Measurements from ENCODE around the gene TBC1D9B.
A peak's percentile ranks its signal among the peaks of the same experiment; 100 is the strongest.

TBC1D9B gene

DNA sequence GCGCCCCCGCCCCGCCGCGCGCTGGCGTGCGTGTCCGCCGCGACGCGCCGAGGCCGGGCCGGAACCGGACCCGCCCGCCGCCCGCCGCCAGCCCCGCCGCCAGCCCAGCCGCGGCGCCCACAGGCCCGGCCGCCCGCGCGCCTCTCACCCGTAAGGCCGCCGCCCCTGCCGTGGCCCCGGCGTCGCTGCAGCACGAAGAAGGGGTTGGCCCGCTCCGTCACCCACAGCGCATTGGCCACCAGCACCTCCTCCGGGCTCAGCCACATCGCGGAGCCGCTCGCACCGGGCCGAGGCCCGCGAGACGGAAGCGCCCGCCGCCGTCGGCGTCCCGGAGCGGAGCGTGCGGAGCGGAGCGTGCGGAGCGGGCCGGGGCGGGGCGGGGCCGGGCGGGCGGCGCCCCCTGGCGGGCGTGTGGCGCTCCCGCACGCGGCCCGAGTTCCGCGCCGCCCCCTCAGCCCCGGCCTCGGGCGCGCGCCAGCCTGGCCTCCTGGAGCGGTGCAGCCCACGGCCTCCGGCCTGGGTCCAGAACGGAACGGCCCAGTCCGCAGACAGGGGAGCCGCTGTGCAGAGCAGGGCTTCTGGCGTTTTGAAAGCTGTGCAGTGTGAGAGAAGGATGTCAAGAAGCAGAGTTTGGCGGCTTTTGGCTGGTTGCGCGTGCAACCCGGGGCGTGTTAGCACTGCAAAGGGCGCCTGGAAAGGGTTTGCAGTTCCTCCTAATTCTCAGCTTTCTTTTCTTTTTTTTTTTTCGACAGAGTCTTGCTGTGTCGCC lies at the start of gene TBC1D9B:
TSS of gene TBC1D9B (minus strand) at position 342 of the 769 bp plus-strand sequence. CDS start at position 266, 76 bp downstream.
- peak; percentile 67 for DNase-seq (ENCODE audit: low read depth)

DNA sequence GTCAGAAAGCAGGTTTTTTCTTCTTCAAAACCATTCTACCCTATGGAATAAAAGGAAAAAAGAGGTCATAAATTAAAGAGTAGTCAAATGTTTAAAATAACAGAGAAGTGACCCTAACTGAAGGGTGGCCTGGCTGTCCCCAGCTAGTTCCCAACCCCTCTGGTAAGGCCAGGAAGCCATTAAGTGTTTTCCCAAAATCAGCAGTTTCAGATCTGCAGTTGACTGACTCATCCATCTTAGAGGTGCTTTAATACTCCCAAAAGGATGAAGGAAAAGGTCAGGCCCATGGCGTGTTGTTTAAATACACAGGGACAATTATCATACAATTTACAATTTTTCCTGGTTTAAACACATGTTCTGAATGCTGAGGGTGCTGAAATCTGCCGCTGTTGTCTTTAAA lies 47.9 kb upstream of the TBC1D9B start:
- no peak for DNase-seq (ENCODE audit: low read depth)

DNA sequence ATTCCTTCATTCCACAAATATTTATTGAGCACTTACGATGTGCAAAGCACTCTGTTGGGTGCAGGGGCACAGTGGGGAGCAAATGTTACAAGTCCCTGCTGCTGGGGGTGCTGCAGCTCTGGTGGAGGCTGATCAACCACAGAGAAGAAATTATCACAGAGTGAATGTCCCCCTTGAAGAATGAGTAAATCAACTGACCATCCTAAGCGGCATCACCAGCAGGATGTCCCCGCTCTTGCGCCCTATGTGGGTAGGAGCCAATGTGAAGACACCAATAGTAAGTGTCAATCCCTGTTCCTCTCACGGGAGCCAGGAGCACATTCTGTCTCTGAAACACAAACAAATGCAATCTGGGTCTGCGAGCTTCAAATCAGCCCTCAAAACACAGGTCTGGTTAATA lies 47.4 kb upstream of the TBC1D9B start:
- DNase-seq (ENCODE audit: low read depth), result no peak

DNA sequence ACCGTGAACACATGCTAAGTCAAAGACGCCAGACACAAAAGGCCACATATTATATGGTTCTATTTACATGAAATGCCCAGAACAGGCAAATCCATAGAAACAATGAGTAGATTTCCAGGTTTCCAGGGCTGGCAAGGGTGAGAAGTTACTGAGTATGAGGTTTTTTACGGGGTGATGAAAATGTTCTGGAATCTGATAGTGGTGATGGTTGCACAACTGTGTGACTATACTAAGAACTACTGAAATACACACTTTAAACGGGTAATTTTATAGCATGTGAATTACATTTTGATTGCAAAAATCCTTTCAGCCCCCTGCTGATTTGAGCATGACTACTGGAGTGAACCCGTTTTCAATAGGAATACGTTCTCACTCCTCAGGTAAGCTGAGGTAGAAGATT lies 46.7 kb upstream of the TBC1D9B start:
- DNase-seq (ENCODE audit: low read depth), result peak; percentile 49

DNA sequence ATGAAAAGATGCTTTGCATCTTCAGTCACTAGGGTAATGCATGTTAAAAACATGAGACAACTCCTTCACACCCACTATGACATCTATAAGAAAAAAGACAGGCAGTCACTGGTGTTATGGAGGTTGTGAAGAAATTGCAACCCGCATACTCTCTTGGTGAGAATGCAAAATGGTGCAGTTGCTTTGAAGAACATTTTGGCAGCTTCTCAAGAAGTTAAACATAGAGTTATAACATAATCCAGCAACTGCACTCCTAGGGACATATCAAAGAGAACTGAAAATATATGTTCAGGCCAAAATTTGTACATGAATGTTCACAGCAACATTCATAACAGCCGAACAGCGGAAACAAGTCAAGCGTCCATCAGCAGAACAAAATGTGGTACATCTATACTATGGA lies 46.3 kb upstream of the TBC1D9B start:
- no peak for DNase-seq (ENCODE audit: low read depth)

DNA sequence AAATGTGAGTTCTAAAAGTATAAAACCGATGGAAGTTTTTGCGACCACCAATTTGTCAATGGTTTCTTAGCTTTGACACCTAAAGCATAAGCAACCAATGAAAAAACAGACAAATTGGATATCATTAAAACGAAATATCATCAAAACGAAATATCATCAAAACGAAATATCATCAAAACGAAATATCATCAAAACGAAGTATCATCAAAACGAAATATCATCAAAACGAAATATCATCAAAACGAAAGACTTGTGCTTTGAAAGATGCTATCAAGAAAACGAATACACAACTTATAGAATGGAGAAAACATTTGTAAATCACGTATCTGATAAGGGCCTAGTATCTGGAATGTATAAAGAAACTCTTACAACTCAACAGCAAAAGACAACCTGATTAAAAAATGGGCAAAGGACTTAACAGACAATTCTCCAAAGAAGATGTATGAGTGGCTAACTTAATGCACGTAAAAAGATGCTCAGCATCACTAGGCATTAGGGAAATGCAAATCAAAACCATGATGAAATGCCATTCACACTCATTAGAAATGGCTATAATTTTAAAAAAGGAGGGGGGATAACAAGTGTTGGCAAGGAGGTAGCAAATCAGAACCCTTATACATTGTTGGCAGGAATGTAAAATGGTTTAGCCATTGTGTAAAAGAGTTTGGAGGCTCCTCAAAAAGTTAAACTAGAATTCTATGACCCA lies 29.4 kb upstream of the TBC1D9B start:
- no peak for DNase-seq (ENCODE audit: low read depth)

DNA sequence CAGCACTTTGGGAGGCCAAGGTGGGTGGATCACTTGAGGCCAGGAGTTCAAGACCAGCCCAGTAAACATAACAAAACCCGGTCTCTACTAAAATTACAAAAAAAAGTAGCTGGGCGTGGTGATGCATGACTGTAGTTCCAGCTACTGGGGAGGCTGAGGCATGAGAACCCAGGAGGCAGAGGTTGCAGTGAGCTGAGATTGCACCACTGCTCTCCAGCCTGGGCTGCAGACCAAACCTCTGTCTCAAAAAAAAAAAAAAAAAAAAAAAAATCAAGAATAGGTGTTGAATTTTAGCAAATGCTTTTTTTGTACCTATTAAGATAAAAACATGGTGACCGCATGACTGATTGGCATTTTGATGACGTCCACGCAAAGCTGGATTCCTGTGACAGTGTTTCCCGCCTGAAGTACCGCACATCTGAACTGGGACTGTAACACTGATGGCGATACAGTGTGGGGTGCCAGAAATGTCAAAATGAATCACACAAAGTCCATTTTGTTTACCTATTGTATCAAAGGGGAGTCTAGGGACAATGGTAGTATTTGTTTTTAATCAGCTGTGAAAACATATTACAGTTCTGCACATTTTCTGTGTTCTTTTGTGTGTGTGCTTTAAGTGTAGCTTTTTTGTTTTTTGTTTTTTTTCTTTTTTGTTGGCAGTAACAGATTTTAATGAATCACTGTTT lies 23.2 kb upstream of the TBC1D9B start:
- no peak for DNase-seq (ENCODE audit: low read depth)

DNA sequence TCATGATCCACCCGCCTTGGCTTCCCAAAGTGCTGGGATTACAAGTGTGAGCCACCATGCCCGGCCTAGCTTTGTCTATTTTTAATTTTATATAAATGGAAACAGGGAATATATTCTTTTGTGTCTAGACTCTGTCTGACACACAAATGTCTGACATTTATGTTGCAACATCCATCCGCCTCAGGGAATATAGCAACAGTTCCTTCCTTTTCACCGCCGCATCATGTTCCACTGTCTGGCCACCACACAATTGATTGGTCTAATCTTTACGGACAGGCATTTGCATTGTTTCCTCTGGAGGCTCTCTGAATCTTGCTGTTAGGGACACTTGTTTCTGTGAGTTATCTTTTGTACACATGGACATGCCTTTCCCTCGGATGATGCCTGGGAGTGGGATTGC lies 20.1 kb upstream of the TBC1D9B start:
- no peak for DNase-seq (ENCODE audit: low read depth)

DNA sequence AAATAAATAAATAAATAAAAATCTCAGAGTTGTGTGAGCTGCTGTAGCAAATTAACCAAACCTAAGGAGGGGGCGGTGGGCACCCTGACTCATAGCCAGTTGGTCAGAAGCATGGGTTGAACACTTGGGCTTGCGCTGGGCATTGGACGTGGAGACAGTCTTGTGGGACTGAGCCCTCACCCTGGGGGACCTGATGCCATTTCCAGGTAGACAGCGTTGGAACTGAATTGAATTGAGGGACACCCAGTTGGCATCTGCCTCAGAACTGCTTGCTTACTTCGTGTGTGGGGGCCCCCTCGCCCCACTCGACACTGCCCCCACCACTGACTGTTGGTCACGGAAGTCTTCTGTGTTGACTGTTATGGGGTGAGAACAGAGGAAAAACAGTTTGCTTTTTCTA lies 19.0 kb upstream of the TBC1D9B start:
- DNase-seq (ENCODE audit: low read depth), result no peak

DNA sequence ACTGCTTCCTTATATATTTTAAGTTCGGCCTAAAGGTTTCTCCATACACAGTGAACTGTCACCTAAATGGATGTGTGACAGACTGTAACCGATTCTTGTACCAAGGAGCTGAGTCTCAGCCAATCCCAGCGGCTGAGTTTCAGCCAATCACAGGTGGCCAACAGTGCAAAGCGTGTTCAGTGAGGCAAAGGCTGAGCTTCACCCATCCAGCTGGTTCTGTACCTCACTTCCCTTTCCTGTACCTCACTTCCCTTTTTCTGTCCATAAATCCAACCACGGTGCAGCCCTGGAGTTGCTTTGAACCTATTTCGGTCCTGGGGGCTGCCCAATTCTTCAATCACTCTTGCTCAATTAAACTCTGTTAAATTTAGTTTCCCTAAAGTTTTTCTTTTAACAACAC lies 15.7 kb upstream of the TBC1D9B start:
- no peak for DNase-seq (ENCODE audit: low read depth)

DNA sequence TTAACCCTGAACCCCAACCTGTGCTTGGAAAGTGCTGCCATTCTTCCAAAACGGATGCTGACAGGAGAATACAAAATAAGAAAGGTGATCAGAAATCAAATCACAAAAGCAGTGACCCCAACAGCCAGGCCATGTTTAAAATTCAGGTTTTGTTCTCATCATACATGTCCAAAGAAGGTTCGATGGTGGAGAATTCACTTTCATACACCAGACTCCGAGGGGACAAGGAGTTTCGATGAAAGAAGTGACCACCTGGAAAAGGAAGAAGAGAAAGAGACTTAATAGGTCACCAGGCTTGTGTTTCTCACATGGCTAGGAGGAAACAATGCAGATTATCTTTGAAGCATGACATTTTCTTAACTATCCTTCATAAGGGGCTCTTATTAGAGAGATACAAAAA lies 12.5 kb upstream of the TBC1D9B start:
- DNase-seq (ENCODE audit: low read depth), result no peak

DNA sequence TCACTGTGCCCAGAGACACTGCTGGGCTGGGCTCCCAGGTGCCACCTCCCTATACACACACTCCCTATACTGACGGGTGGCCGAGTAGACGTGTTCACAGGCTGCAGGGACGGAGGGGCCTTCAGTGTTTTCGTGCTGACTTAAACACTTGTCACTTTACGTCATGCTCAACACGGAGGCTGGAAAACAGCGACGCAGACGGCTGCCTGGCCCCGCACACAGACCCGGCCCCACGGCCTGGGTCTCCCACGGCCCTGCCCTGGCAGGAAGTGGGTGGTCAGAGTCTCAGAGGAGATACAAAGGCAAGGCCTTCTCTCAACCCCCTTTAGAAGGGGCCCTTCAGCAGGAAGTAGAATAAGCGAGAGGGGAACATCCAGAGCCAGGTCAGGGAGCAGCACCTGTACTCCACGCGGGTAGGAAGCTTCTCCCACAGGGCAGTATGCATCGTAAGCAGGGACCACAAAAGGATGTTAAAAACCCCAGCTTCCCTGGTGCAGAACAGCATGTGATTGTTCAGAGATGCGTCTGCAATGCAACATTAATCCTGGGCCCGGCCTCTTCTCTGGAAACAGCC lies 11.9 kb upstream of the TBC1D9B start:
- no peak for DNase-seq (ENCODE audit: low read depth)

DNA sequence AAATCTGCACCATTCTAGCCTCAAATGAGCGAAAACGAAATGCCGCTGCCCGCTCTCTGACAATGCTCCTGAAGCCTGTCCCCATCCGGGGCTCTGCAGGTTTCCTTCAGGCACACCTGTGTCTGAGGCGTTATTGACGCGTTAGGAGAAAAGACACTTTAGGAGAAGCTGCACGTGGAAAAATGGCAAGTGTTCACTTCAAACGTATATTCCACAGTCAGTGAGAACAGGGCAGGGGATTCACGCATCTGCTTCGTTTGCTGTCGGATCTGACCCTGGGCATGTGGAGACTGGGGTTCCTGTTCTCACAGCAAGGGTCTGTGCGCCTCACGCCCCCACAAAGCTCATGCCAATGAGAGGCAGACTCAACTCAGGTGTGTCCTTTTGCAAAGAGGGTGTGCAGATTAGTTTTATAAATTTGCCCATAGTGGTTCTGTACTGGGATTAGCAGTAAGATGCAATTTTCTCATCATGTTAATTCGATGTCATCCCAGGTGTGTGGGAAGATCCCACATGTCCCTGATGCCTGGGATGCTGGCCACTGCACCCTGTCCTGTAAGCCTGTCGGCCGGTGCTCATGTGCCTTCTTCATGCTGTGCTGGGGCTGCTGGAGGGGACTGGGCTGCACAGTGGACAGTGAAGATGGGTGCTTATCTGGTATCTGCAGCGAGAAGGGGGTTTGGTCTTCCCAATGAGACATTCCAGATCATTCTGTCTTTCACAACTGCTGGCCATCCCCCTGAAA lies 11.2 kb upstream of the TBC1D9B start:
- no peak for DNase-seq (ENCODE audit: low read depth)

DNA sequence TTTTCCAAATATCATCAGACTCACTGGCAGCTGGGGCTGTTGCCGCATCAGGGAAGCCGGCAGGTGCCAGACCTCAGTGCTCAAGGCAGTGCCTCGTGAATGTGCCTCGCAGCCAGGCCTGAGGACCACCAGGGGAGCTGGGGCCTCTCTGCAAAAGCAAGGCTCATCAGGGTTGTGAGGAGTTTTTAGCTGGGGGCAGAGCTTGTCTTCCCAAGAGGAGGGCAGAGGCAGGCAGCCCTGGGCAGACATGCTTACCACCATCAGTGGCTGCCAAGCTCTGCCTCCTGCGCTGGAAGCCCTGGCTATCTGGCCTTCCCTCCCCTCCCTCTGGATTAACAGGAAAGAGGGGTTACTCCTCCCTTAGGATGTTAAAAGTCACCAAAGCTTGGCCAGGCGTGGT lies 8.8 kb upstream of the TBC1D9B start:
- DNase-seq (ENCODE audit: low read depth), result no peak

DNA sequence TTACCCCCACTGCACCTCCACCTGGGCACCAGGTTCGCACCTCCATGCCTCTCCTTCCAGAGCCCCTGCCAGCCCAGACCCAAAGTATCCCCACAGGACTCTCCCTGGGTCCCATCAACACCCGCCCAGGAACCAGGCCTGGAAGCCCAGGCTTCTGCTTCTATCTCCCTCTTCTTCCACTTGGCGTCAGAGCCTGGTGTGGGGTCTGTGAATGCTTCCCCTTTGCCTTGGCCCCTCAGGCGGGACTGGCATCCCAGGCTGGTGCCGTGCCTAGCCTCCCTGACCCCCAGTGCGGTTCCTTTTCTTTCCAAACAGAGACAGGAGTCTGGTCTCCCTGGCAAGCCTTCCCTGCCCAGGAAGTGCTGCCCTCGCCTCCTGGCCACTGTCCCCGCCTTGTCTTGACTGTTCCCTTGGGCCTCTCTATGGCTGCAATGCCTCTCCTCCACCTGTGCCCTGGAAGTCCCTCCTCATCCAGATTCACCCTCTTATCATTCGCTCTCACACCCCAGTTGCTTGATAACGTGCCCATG lies 7.8 kb upstream of the TBC1D9B start:
- no peak for DNase-seq (ENCODE audit: low read depth)

DNA sequence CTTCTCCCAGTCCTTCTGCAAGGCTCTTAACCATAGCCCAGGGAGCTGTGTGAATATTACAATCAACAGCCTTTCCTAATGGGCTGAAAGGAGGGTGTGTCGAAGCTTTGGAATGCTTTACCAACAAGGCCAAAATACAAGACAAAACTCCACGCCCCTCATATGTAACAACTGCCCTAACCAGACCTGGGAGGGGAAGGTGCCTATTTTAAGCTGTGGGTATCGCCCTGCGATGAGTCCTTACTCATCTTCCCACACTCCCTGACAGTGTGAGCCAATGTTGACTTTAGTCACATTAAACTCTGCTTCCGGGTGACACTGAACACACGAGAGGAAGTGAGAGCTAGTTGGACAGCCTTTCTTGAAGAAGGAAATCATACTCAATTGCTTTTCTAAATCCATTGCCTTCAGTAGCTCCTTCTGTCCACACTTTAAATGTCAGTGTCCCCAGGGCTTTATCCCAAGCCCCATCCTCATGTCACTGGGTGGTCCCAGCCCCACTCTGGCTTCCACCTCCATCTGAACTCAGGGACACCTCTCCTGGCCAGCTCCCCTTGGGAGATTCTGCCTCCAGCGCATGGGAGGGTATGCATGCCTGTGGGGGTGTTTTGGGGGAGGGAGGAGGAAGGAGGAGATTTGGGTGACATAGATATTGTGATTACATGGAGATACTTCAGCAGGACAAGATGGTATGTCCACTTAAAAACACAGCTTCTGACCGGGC lies 6.5 kb upstream of the TBC1D9B start:
- DNase-seq (ENCODE audit: low read depth), result peak; percentile 17

DNA sequence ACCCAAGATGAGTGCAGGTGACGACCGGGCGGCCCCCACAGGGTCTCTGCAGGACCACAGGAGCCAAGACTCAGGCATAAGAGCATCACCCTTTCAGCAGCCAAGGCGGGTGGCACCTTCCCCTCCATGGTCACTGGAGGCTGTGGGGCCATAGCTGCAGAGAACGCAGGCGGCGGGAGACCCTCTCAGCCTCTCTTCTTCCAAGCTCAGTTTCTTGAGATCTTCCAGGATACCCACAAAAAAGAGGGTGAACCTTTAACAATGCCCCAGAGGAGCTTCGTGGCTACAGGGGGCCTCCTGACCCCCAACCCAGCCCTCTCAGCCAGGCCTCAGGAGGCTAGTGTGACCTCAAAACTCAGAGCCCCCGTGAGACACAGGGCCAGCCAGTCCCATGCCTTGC lies 5.8 kb upstream of the TBC1D9B start:
- DNase-seq (ENCODE audit: low read depth), result no peak

DNA sequence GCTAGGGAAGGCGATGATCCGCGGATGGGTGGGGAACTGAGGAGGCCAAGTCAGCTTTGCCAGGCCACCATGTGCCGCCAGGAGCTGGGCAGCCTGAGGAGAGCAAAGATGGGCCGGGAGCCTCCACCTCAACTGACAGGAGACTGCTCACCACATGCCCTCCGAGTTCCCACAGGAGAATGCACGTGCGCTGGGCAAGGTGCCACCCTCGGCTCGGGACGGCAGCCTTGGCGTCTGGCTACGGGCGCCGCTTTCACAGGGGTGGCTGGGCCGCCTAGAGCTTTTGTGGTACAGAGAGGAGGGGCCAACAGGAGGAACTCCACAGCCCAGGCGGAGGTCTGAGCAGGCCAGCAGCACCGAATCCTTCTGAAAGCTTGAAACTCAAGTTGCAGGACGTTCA lies 5.3 kb upstream of the TBC1D9B start:
- DNase-seq (ENCODE audit: low read depth), result no peak

DNA sequence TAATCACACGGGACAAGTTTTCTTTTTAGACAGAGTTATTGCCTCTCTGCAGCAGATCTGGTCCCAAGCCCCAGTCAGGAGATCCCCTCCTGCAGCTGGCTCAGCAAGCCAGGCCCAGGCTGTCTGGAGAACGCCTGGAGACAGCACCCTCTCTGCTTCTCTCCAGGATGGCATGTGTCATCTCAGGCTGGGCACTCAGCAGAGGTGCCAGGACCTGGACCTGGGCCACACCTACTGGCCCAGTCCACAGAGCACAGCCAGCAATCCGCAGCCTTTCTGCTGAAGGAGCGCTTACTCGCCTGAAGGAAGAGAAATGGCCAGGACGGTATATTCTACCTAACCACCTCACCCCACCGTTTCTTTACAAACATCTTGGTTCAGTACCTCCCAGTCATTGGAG lies 4.7 kb upstream of the TBC1D9B start:
- no peak for DNase-seq (ENCODE audit: low read depth)

DNA sequence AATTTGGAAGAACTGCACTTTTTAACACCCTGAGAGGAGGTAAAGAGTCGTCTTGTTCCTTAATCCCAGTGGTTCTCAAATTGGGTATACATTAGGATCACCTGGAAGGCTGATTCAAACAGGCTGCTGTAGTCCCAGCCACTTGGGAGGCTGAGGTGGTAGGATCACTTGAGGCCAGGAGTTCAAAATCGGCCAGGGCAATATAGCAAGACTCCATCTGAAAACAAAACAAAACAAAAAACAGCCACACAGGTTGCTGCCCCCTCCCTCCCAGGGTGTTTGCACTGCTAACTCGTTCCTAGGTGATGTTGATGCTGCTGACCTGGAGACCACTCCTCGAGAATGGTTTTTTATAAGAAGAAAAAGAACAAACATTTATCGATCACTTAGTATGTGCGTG lies 1.5 kb upstream of the TBC1D9B start:
- DNase-seq (ENCODE audit: low read depth), result no peak

DNA sequence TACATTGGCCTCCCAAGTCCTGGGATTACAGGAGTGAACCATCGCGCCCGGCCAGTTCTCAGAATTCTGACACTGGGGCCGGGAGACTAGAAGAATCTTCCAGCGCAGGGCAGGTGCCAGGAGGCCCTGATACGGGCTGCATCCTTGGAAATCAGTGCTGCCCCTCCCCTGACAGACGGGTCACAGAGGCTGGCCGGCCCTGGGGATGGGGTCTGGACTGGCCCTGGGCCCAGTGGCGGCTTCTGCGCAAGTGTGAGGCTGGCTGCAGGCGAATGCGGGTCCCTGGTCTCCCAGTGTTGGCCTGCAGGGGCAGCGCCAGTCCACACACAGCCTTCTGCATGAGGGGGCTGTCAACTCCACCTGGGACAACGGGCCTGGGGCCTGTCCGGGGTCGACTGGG lies 831 bp upstream of the TBC1D9B start:
- no peak for DNase-seq (ENCODE audit: low read depth)
